ENCODE results near the gene MEA1.

Gene MEA1

GRCh38 chr6:43035495-43036194 lies 21.9 kb upstream of the MEA1 start:
- H3K23ac ChIP-seq (ENCODE audit: low read length in 2 of 2) = no peak overlapping the region
- peaks cover 4% of the 10 kb centered on the region for H3K4me1 ChIP-seq (ENCODE audit: control insufficient read depth, insufficient read depth, low read depth, low read length)
- peaks cover 12% of the 10 kb centered on the region for H3K79me1 ChIP-seq (replicated peaks; ENCODE audit: low read length, poor library complexity, severe bottlenecking)
- H2BK12ac ChIP-seq (ENCODE audit: low read length in 2 of 2) = no peak overlapping the region
- peaks cover 71 to 82% of the 10 kb centered on the region in 2 experiments for H3K36me3 ChIP-seq (ENCODE audit: control insufficient read depth in 1 of 2, insufficient read depth in 2 of 2, low read depth in 1 of 2, low read length in 2 of 2)
- no peak overlapping the region for H2AFZ ChIP-seq (ENCODE audit: low read depth, low read length)
- H4K91ac ChIP-seq (ENCODE audit: low read length) = no peak overlapping the region
- no peaks in the 10 kb centered on the region for H3K9me3 ChIP-seq (ENCODE audit: control insufficient read depth, low read length)
- H3K14ac ChIP-seq (ENCODE audit: low read length in 2 of 2) = no peak overlapping the region
- WGBS = 87% methylated on average over 4 of the region's 4 CpGs
- no peak overlapping the region for H3K4me3 ChIP-seq (ENCODE audit: insufficient read depth in 1 of 2, low read depth in 1 of 2, low read length in 2 of 2)
- no peak overlapping the region for H2BK15ac ChIP-seq (ENCODE audit: low read depth, poor library complexity, severe bottlenecking)
- H3K4me2 ChIP-seq (ENCODE audit: low read length, poor library complexity, severe bottlenecking) = no peak overlapping the region
- peak overlapping the region; percentile 20 for H4K8ac ChIP-seq (ENCODE audit: low read length)
- no peaks in the 10 kb centered on the region for H3K27me3 ChIP-seq (ENCODE audit: control insufficient read depth in 1 of 2, insufficient read depth in 1 of 2, low read length in 2 of 2)
- no peak overlapping the region for H2BK120ac ChIP-seq (ENCODE audit: low read depth, low read length)
- H2BK5ac ChIP-seq (ENCODE audit: low read depth, low read length, poor library complexity, severe bottlenecking) = no peak overlapping the region
- no peak overlapping the region for H3K18ac ChIP-seq (ENCODE audit: low read depth in 1 of 2, low read length in 2 of 2)
- H3K27ac ChIP-seq (ENCODE audit: low read length, poor library complexity, severe bottlenecking) = no peak overlapping the region
- H3K4ac ChIP-seq (ENCODE audit: low read depth in 1 of 2, low read length in 2 of 2) = no peak overlapping the region
- H3K9ac ChIP-seq (ENCODE audit: low read length) = no peak overlapping the region
- H2AK5ac ChIP-seq (ENCODE audit: low read length, severe bottlenecking) = no peak overlapping the region
- no peak for DNase-seq

- Histone ChIP-seq H2AFZ (ENCODE audit: low read depth, low read length) (no peak overlapping the region), H2BK15ac (ENCODE audit: low read depth, poor library complexity, severe bottlenecking) (no peak overlapping the region), H2BK12ac (ENCODE audit: low read length in 2 of 2) (no peak overlapping the region), H3K36me3 (ENCODE audit: control insufficient read depth in 1 of 2, insufficient read depth in 2 of 2, low read depth in 1 of 2, low read length in 2 of 2) (peaks cover 69 to 80% of the 10 kb centered on the region in 2 experiments), H3K9ac (ENCODE audit: low read length) (no peak overlapping the region), H3K4me1 (ENCODE audit: control insufficient read depth, insufficient read depth, low read depth, low read length) (peaks cover 3% of the 10 kb centered on the region), H3K14ac (ENCODE audit: low read length in 2 of 2) (no peak overlapping the region), H2AK5ac (ENCODE audit: low read length, severe bottlenecking) (no peak overlapping the region), H3K4ac (ENCODE audit: low read depth in 1 of 2, low read length in 2 of 2) (no peak overlapping the region), H2BK5ac (ENCODE audit: low read depth, low read length, poor library complexity, severe bottlenecking) (no peak overlapping the region), H3K79me1 (replicated peaks; ENCODE audit: low read length, poor library complexity, severe bottlenecking) (peaks cover 8% of the 10 kb centered on the region), H4K8ac (ENCODE audit: low read length) (no peak overlapping the region), H3K27ac (ENCODE audit: low read length, poor library complexity, severe bottlenecking) (no peak overlapping the region), H2BK120ac (ENCODE audit: low read depth, low read length) (no peak overlapping the region), H4K91ac (ENCODE audit: low read length) (no peak overlapping the region), H3K4me2 (ENCODE audit: low read length, poor library complexity, severe bottlenecking) (no peak overlapping the region), H3K18ac (ENCODE audit: low read depth in 1 of 2, low read length in 2 of 2) (no peak overlapping the region), H3K4me3 (ENCODE audit: insufficient read depth in 1 of 2, low read depth in 1 of 2, low read length in 2 of 2) (no peak overlapping the region), H3K27me3 (ENCODE audit: control insufficient read depth in 1 of 2, insufficient read depth in 1 of 2, low read length in 2 of 2) (no peaks in the 10 kb centered on the region), H3K9me3 (ENCODE audit: control insufficient read depth, low read length) (no peaks in the 10 kb centered on the region), H3K23ac (ENCODE audit: low read length in 2 of 2) (no peak overlapping the region)
- no peak for DNase-seq
- WGBS = 100% methylated on average over 2 of the region's 2 CpGs
Observed at GRCh38 chr6:43034190-43034525, 20.4 kb upstream of the MEA1 start.

GRCh38 chr6:43033496-43034189 lies 19.9 kb upstream of the MEA1 start:
- Histone ChIP-seq H2AK5ac (ENCODE audit: low read length, severe bottlenecking) (no peak overlapping the region), H3K18ac (ENCODE audit: low read depth in 1 of 2, low read length in 2 of 2) (no peak overlapping the region), H3K79me1 (replicated peaks; ENCODE audit: low read length, poor library complexity, severe bottlenecking) (peaks cover 8% of the 10 kb centered on the region), H3K4me2 (ENCODE audit: low read length, poor library complexity, severe bottlenecking) (no peak overlapping the region), H3K14ac (ENCODE audit: low read length in 2 of 2) (no peak overlapping the region), H4K91ac (ENCODE audit: low read length) (no peak overlapping the region), H3K23ac (ENCODE audit: low read length in 2 of 2) (no peak overlapping the region), H4K8ac (ENCODE audit: low read length) (no peak overlapping the region), H3K4ac (ENCODE audit: low read depth in 1 of 2, low read length in 2 of 2) (no peak overlapping the region), H3K27me3 (ENCODE audit: control insufficient read depth in 1 of 2, insufficient read depth in 1 of 2, low read length in 2 of 2) (no peaks in the 10 kb centered on the region), H3K9ac (ENCODE audit: low read length) (no peak overlapping the region), H3K27ac (ENCODE audit: low read length, poor library complexity, severe bottlenecking) (no peak overlapping the region), H2BK12ac (ENCODE audit: low read length in 2 of 2) (no peak overlapping the region), H2BK120ac (ENCODE audit: low read depth, low read length) (no peak overlapping the region), H3K4me3 (ENCODE audit: insufficient read depth in 1 of 2, low read depth in 1 of 2, low read length in 2 of 2) (no peak overlapping the region), H2BK15ac (ENCODE audit: low read depth, poor library complexity, severe bottlenecking) (no peak overlapping the region), H2AFZ (ENCODE audit: low read depth, low read length) (no peak overlapping the region), H2BK5ac (ENCODE audit: low read depth, low read length, poor library complexity, severe bottlenecking) (no peak overlapping the region), H3K4me1 (ENCODE audit: control insufficient read depth, insufficient read depth, low read depth, low read length) (peaks cover 3% of the 10 kb centered on the region), H3K36me3 (ENCODE audit: control insufficient read depth in 1 of 2, insufficient read depth in 2 of 2, low read depth in 1 of 2, low read length in 2 of 2) (peaks cover 69 to 80% of the 10 kb centered on the region in 2 experiments), H3K9me3 (ENCODE audit: control insufficient read depth, low read length) (no peaks in the 10 kb centered on the region)
- WGBS = 96% methylated on average over 2 of the region's 2 CpGs
- DNase-seq = no peak

- WGBS = 91% methylated on average over 3 of the region's 4 CpGs
- no peak for DNase-seq
- Histone ChIP-seq H4K91ac (ENCODE audit: low read length) (no peak overlapping the region), H2BK15ac (ENCODE audit: low read depth, poor library complexity, severe bottlenecking) (no peak overlapping the region), H3K4me2 (ENCODE audit: low read length, poor library complexity, severe bottlenecking) (no peak overlapping the region), H2BK5ac (ENCODE audit: low read depth, low read length, poor library complexity, severe bottlenecking) (no peak overlapping the region), H3K9me3 (ENCODE audit: control insufficient read depth, low read length) (no peaks in the 10 kb centered on the region), H3K36me3 (ENCODE audit: control insufficient read depth in 1 of 2, insufficient read depth in 2 of 2, low read depth in 1 of 2, low read length in 2 of 2) (peaks cover 69 to 80% of the 10 kb centered on the region in 2 experiments), H3K4me3 (ENCODE audit: insufficient read depth in 1 of 2, low read depth in 1 of 2, low read length in 2 of 2) (no peak overlapping the region), H3K18ac (ENCODE audit: low read depth in 1 of 2, low read length in 2 of 2) (no peak overlapping the region), H3K14ac (ENCODE audit: low read length in 2 of 2) (no peak overlapping the region), H2AFZ (ENCODE audit: low read depth, low read length) (no peak overlapping the region), H3K4me1 (ENCODE audit: control insufficient read depth, insufficient read depth, low read depth, low read length) (peaks cover 3% of the 10 kb centered on the region), H3K9ac (ENCODE audit: low read length) (no peak overlapping the region), H3K79me1 (replicated peaks; ENCODE audit: low read length, poor library complexity, severe bottlenecking) (peaks cover 6% of the 10 kb centered on the region), H2AK5ac (ENCODE audit: low read length, severe bottlenecking) (no peak overlapping the region), H2BK120ac (ENCODE audit: low read depth, low read length) (no peak overlapping the region), H3K23ac (ENCODE audit: low read length in 2 of 2) (no peak overlapping the region), H3K4ac (ENCODE audit: low read depth in 1 of 2, low read length in 2 of 2) (no peak overlapping the region), H3K27me3 (ENCODE audit: control insufficient read depth in 1 of 2, insufficient read depth in 1 of 2, low read length in 2 of 2) (no peaks in the 10 kb centered on the region), H3K27ac (ENCODE audit: low read length, poor library complexity, severe bottlenecking) (no peak overlapping the region), H4K8ac (ENCODE audit: low read length) (no peak overlapping the region), H2BK12ac (ENCODE audit: low read length in 2 of 2) (no peak overlapping the region)
Observed at GRCh38 chr6:43032326-43032725, 18.6 kb upstream of the MEA1 start.
